HEK293 (cell line): ENCODE results near the gene PPFIA1.

Experiments used
- CTCF ChIA-PET: fragments of 350-600 bp; formaldehyde crosslinking; extraction: SDS; loops from one replicate; lab custom pipeline; 2021; ENCODE audit warnings: antibody characterized with exemption; lab: Yijun Ruan, JAX
- POLR2A ChIA-PET: fragments of 300-600 bp; formaldehyde crosslinking; extraction: SDS; loops from one replicate; lab custom pipeline; 2020; ENCODE audit warnings: antibody characterized with exemption, inconsistent platforms; lab: Yijun Ruan, JAX
- H3K27ac ChIP-seq: fragments of 200-500 bp; sonication (Bioruptor generic); 2 replicates; pipeline ENCODE4 v1.5.1; 2014; ENCODE audit warnings: low read depth, low read length, control low read depth, inconsistent platforms; ENCODE audit errors: extremely low read depth
- H3K36me3 ChIP-seq, 2 experiments: fragments of 200-500 bp in 1 of 2; sonication (Bioruptor generic) in 1 of 2; 1 replicate in 1 of 2; 2 replicates in 1 of 2; pipeline ENCODE4 v1.5.1; 2014 to 2017; ENCODE audit warnings: inconsistent platforms in 2 of 2, low read length in 2 of 2; ENCODE audit not compliant: control insufficient read depth in 2 of 2, insufficient read depth in 1 of 2
- H3K4me1 ChIP-seq: fragments of 200-500 bp; sonication (Bioruptor generic); 2 replicates; pipeline ENCODE4 v1.5.1; 2014; ENCODE audit warnings: mild to moderate bottlenecking, low read length, inconsistent platforms; ENCODE audit not compliant: control insufficient read depth, insufficient read depth
- H3K4me3 ChIP-seq: 2 replicates; pipeline ENCODE4 v1.5.1; 2011; ENCODE audit warnings: low read depth, mild to moderate bottlenecking, control low read depth, low read length, moderate library complexity
- H3K9me3 ChIP-seq: fragments of 200-500 bp; sonication (Bioruptor generic); 2 replicates; pipeline ENCODE4 v1.5.1; 2014; ENCODE audit warnings: low read depth, low read length, inconsistent platforms; ENCODE audit not compliant: control insufficient read depth, insufficient read depth
- ATF2 ChIP-seq: fragments of 450-650 bp; formaldehyde crosslinking; IDR thresholded peaks from 2 replicates; pipeline ENCODE4 v1.5.1; 2016; ENCODE audit warnings: missing biosample characterization, missing genetic modification characterization, low read depth
- GFI1B ChIP-seq: fragments of 450-650 bp; formaldehyde crosslinking; IDR thresholded peaks from 2 replicates; pipeline ENCODE4 v1.5.1; 2016; ENCODE audit warnings: missing biosample characterization, missing genetic modification characterization
- HOXD13 ChIP-seq: sonication (generic); formaldehyde crosslinking; IDR thresholded peaks from 2 replicates; pipeline ENCODE4 v1.8.0; 2022; ENCODE audit warnings: missing genetic modification reagents, borderline replicate concordance
- MZF1 ChIP-seq: fragments of 450-650 bp; formaldehyde crosslinking; IDR thresholded peaks from 2 replicates; pipeline ENCODE4 v1.5.1; 2017; ENCODE audit warnings: missing biosample characterization, missing genetic modification characterization, borderline replicate concordance
- REST ChIP-seq: fragments of 450-650 bp; formaldehyde crosslinking; IDR thresholded peaks from 2 replicates; pipeline ENCODE4 v1.5.1; 2016; ENCODE audit warnings: missing biosample characterization, missing genetic modification characterization
- YY2 ChIP-seq: fragments of 450-650 bp; formaldehyde crosslinking; IDR thresholded peaks from 2 replicates; pipeline ENCODE4 v1.5.1; 2016; ENCODE audit warnings: missing biosample characterization, missing genetic modification characterization
- ZBTB10 ChIP-seq: fragments of 450-650 bp; formaldehyde crosslinking; IDR thresholded peaks from 2 replicates; pipeline ENCODE4 v1.5.1; 2016; ENCODE audit warnings: missing biosample characterization, missing genetic modification characterization
- ZFHX2 ChIP-seq: fragments of 450-650 bp; formaldehyde crosslinking; conservative IDR thresholded peaks from 2 replicates; pipeline ENCODE4 v1.5.1; 2016; ENCODE audit warnings: missing biosample characterization, missing genetic modification characterization
- ZNF184 ChIP-seq: fragments of 450-650 bp; IDR thresholded peaks from 2 replicates; pipeline ENCODE4 v1.5.1; 2018; ENCODE audit warnings: missing biosample characterization, mild to moderate bottlenecking, missing genetic modification characterization
- ZNF223 ChIP-seq: fragments of 450-650 bp; formaldehyde crosslinking; IDR thresholded peaks from 2 replicates; pipeline ENCODE4 v1.5.1; 2016; ENCODE audit warnings: missing biosample characterization, missing genetic modification characterization
- ZNF37A ChIP-seq: fragments of 450-650 bp; IDR thresholded peaks from 2 replicates; pipeline ENCODE4 v1.5.1; 2018; ENCODE audit warnings: missing biosample characterization, missing genetic modification characterization
- ZNF549 ChIP-seq: fragments of 450-650 bp; IDR thresholded peaks from 2 replicates; pipeline ENCODE4 v1.5.1; 2018; ENCODE audit warnings: missing biosample characterization, missing genetic modification characterization, mild to moderate bottlenecking, inconsistent platforms, moderate library complexity
- ZNF585B ChIP-seq: fragments of 450-650 bp; formaldehyde crosslinking; IDR thresholded peaks from 2 replicates; pipeline ENCODE4 v1.5.1; 2016; ENCODE audit warnings: missing biosample characterization, missing genetic modification characterization
- ZNF624 ChIP-seq: fragments of 450-650 bp; formaldehyde crosslinking; IDR thresholded peaks from 2 replicates; pipeline ENCODE4 v1.5.1; 2017; ENCODE audit warnings: missing biosample characterization, missing genetic modification characterization
- ZNF660 ChIP-seq: fragments of 450-650 bp; IDR thresholded peaks from 2 replicates; pipeline ENCODE4 v1.5.1; 2018; ENCODE audit warnings: missing biosample characterization, mild to moderate bottlenecking, missing genetic modification characterization
- ZNF792 ChIP-seq: fragments of 450-650 bp; formaldehyde crosslinking; IDR thresholded peaks from 2 replicates; pipeline ENCODE4 v1.5.1; 2016; ENCODE audit warnings: missing biosample characterization, missing genetic modification characterization
- ZNF830 ChIP-seq: fragments of 450-650 bp; IDR thresholded peaks from 2 replicates; pipeline ENCODE4 v1.5.0; 2018; ENCODE audit warnings: missing biosample characterization, missing genetic modification characterization, low read depth, mild to moderate bottlenecking, moderate library complexity

Gene PPFIA1

GRCh38 chr11:70343636-70344035 lies 73.1 kb downstream of the PPFIA1 start:
- CTCF ChIA-PET: interaction anchor here (0.7 kb wide), 1 partner anchor 117 kb away, joined by 3 read pairs; no protein-coding TSS in a partner anchor
- Histone ChIP-seq H3K4me1 (no peaks in the 10 kb centered on the region), H3K4me3 (no peak overlapping the region), H3K27ac (no peak overlapping the region), H3K36me3 (peaks cover 17 to 85% of the 10 kb centered on the region in 2 experiments; a peak in 2 of 3 replicates), H3K9me3 (no peaks in the 10 kb centered on the region)
- POLR2A ChIA-PET: no interaction called here
- TF ChIP-seq ZBTB10 (tag by site-specific recombination) (no peak), HOXD13 (CRISPR knock-in tag) (no peak), ZNF223 (tag by site-specific recombination) (no peak), ZNF624 (tag by site-specific recombination) (no peak), ZNF549 (no peak), REST (tag by site-specific recombination) (no peak), ZNF830 (no peak), GFI1B (tag by site-specific recombination) (no peak), ZNF660 (tag by site-specific recombination) (no peak), ZNF585B (tag by site-specific recombination) (no peak), YY2 (tag by site-specific recombination) (no peak), ATF2 (tag by site-specific recombination) (no peak), ZNF37A (tag by site-specific recombination) (no peak), MZF1 (tag by site-specific recombination) (no peak), ZNF184 (tag by site-specific recombination) (no peak)

GRCh38 chr11:70348191-70348590 lies 77.7 kb downstream of the PPFIA1 start:
- Histone ChIP-seq H3K4me3 (no peak overlapping the region), H3K36me3 (peaks cover 20 to 84% of the 10 kb centered on the region in 2 experiments), H3K27ac (no peak overlapping the region), H3K9me3 (no peaks in the 10 kb centered on the region), H3K4me1 (no peaks in the 10 kb centered on the region)
- ChIA-PET CTCF (no interaction called here), POLR2A (no interaction called here)
- TF ChIP-seq ZFHX2 (tag by site-specific recombination) (no peak), ZNF792 (no peak)
- TF ChIP-seq, all 188 proteins: peak for 0
